ENCODE data around the gene CHCHD3.

The CHCHD3 gene

GRCh38 chr7:133020496-133020895 lies 61.4 kb downstream of the CHCHD3 start:
- DNase-seq (ENCODE audit: insufficient read length, low spot score) (no peak), FAIRE-seq (no peak)
- no peak for TF ChIP-seq PAX5 (IDR thresholded peaks at IDR 0.05; ENCODE audit: insufficient read depth, low read length, severe bottlenecking)
- no peak for TF ChIP-seq TAF1 (IDR thresholded peaks at IDR 0.05; ENCODE audit: low read depth, low read length)
- no peak for TF ChIP-seq POLR2A (IDR thresholded peaks at IDR 0.05; ENCODE audit: low read depth, low read length)
- TF ChIP-seq POLR2AphosphoS5 (IDR thresholded peaks at IDR 0.05; ENCODE audit: low read depth, low read length), result no peak
- TF ChIP-seq POU2F2 (IDR thresholded peaks at IDR 0.05; ENCODE audit: low read depth, low read length), result no peak
- TF ChIP-seq SPI1 (IDR thresholded peaks at IDR 0.05; ENCODE audit: low read depth, low read length), result no peak

GRCh38 chr7:133019590-133019989 lies 62.3 kb downstream of the CHCHD3 start:
- no peak for DNase-seq (ENCODE audit: insufficient read length, low spot score)
- FAIRE-seq, result no peak
- no peak for TF ChIP-seq SPI1 (IDR thresholded peaks at IDR 0.05; ENCODE audit: low read depth, low read length)
- TF ChIP-seq POU2F2 (IDR thresholded peaks at IDR 0.05; ENCODE audit: low read depth, low read length), result no peak
- no peak for TF ChIP-seq POLR2AphosphoS5 (IDR thresholded peaks at IDR 0.05; ENCODE audit: low read depth, low read length)
- no peak for TF ChIP-seq POLR2A (IDR thresholded peaks at IDR 0.05; ENCODE audit: low read depth, low read length)

- no peak for DNase-seq (ENCODE audit: insufficient read length, low spot score)
- FAIRE-seq, result no peak
- TF ChIP-seq POLR2AphosphoS5 (IDR thresholded peaks at IDR 0.05; ENCODE audit: low read depth, low read length) (no peak), POLR2A (IDR thresholded peaks at IDR 0.05; ENCODE audit: low read depth, low read length) (no peak), TAF1 (IDR thresholded peaks at IDR 0.05; ENCODE audit: low read depth, low read length) (no peak), POU2F2 (IDR thresholded peaks at IDR 0.05; ENCODE audit: low read depth, low read length) (no peak), SPI1 (IDR thresholded peaks at IDR 0.05; ENCODE audit: low read depth, low read length) (no peak), PAX5 (IDR thresholded peaks at IDR 0.05; ENCODE audit: insufficient read depth, low read length, severe bottlenecking) (no peak)
Observed at GRCh38 chr7:133016604-133017003, 65.3 kb downstream of the CHCHD3 start.

GRCh38 chr7:133015888-133016287 lies 66.0 kb downstream of the CHCHD3 start:
- no peak for TF ChIP-seq POLR2AphosphoS5 (IDR thresholded peaks at IDR 0.05; ENCODE audit: low read depth, low read length)
- DNase-seq (ENCODE audit: insufficient read length, low spot score) (no peak), FAIRE-seq (no peak)

GRCh38 chr7:133011746-133012145 lies 70.1 kb downstream of the CHCHD3 start:
- DNase-seq (ENCODE audit: insufficient read length, low spot score) (no peak), FAIRE-seq (no peak)
- TF ChIP-seq PAX5 (IDR thresholded peaks at IDR 0.05; ENCODE audit: insufficient read depth, low read length, severe bottlenecking), result no peak
- no peak for TF ChIP-seq SPI1 (IDR thresholded peaks at IDR 0.05; ENCODE audit: low read depth, low read length)
- TF ChIP-seq TAF1 (IDR thresholded peaks at IDR 0.05; ENCODE audit: low read depth, low read length), result no peak
- TF ChIP-seq POLR2AphosphoS5 (IDR thresholded peaks at IDR 0.05; ENCODE audit: low read depth, low read length), result no peak
- no peak for TF ChIP-seq POU2F2 (IDR thresholded peaks at IDR 0.05; ENCODE audit: low read depth, low read length)
- no peak for TF ChIP-seq POLR2A (IDR thresholded peaks at IDR 0.05; ENCODE audit: low read depth, low read length)

- TF ChIP-seq POLR2AphosphoS5 (IDR thresholded peaks at IDR 0.05; ENCODE audit: low read depth, low read length), result no peak
- no peak for TF ChIP-seq POLR2A (IDR thresholded peaks at IDR 0.05; ENCODE audit: low read depth, low read length)
- no peak for TF ChIP-seq POU2F2 (IDR thresholded peaks at IDR 0.05; ENCODE audit: low read depth, low read length)
- no peak for TF ChIP-seq PAX5 (IDR thresholded peaks at IDR 0.05; ENCODE audit: insufficient read depth, low read length, severe bottlenecking)
- TF ChIP-seq TAF1 (IDR thresholded peaks at IDR 0.05; ENCODE audit: low read depth, low read length), result no peak
- TF ChIP-seq SPI1 (IDR thresholded peaks at IDR 0.05; ENCODE audit: low read depth, low read length), result no peak
- no peak for FAIRE-seq
- no peak for DNase-seq (ENCODE audit: insufficient read length, low spot score)
Observed at GRCh38 chr7:133009426-133010252, 72.3 kb downstream of the CHCHD3 start.

DNA sequence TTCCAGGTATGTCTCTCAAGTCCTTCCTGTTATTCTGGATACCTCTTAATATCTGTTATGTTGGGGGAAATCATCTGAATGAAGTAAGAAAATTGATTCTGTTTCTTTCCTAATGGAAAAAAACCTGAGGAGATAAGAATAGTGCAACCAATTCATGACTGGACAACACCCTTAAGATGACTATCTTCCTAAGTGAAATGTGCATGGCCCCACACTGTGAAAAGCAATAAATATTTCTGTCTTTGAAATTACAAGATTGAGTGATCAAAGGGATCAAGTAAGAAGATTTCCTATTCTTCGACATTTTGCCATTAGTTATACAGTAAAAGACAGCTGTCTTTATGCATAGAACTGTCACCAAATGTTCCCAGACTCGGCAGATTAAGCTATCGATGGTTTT lies 73.9 kb downstream of the CHCHD3 start:
- no peak for DNase-seq (ENCODE audit: insufficient read length, low spot score)
- TF ChIP-seq PAX5 (IDR thresholded peaks at IDR 0.05; ENCODE audit: insufficient read depth, low read length, severe bottlenecking) (no peak), POU2F2 (IDR thresholded peaks at IDR 0.05; ENCODE audit: low read depth, low read length) (no peak), POLR2A (IDR thresholded peaks at IDR 0.05; ENCODE audit: low read depth, low read length) (no peak), POLR2AphosphoS5 (IDR thresholded peaks at IDR 0.05; ENCODE audit: low read depth, low read length) (no peak), SPI1 (IDR thresholded peaks at IDR 0.05; ENCODE audit: low read depth, low read length) (no peak), TAF1 (IDR thresholded peaks at IDR 0.05; ENCODE audit: low read depth, low read length) (no peak)
- no peak for FAIRE-seq

GRCh38 chr7:133003052-133003910 lies 78.6 kb downstream of the CHCHD3 start:
- no peak for FAIRE-seq
- no peak for DNase-seq (ENCODE audit: insufficient read length, low spot score)
- no peak for TF ChIP-seq POLR2A (IDR thresholded peaks at IDR 0.05; ENCODE audit: low read depth, low read length)
- no peak for TF ChIP-seq TAF1 (IDR thresholded peaks at IDR 0.05; ENCODE audit: low read depth, low read length)
- TF ChIP-seq PAX5 (IDR thresholded peaks at IDR 0.05; ENCODE audit: insufficient read depth, low read length, severe bottlenecking), result no peak
- TF ChIP-seq POLR2AphosphoS5 (IDR thresholded peaks at IDR 0.05; ENCODE audit: low read depth, low read length), result no peak
- TF ChIP-seq POU2F2 (IDR thresholded peaks at IDR 0.05; ENCODE audit: low read depth, low read length), result no peak
- TF ChIP-seq SPI1 (IDR thresholded peaks at IDR 0.05; ENCODE audit: low read depth, low read length), result no peak

GRCh38 chr7:133001727-133002126 lies 80.2 kb downstream of the CHCHD3 start:
- DNase-seq (ENCODE audit: insufficient read length, low spot score), result no peak
- TF ChIP-seq TAF1 (IDR thresholded peaks at IDR 0.05; ENCODE audit: low read depth, low read length), result no peak
- no peak for TF ChIP-seq SPI1 (IDR thresholded peaks at IDR 0.05; ENCODE audit: low read depth, low read length)
- no peak for TF ChIP-seq POLR2A (IDR thresholded peaks at IDR 0.05; ENCODE audit: low read depth, low read length)
- no peak for TF ChIP-seq POLR2AphosphoS5 (IDR thresholded peaks at IDR 0.05; ENCODE audit: low read depth, low read length)
- no peak for TF ChIP-seq PAX5 (IDR thresholded peaks at IDR 0.05; ENCODE audit: insufficient read depth, low read length, severe bottlenecking)
- TF ChIP-seq POU2F2 (IDR thresholded peaks at IDR 0.05; ENCODE audit: low read depth, low read length), result no peak
- FAIRE-seq, result no peak
